Measurements from ENCODE around the gene PFN2. TPM values are rescaled to one million over a fixed set of nuclear protein-coding genes. Genes with fewer than 3 reads are reported as not detected.

The PFN2 gene
- total and polyA plus RNA-seq, 2 donors (not counting 1 experiment from before 2014, with no cell fraction given), result 343 to 627 TPM

DNA sequence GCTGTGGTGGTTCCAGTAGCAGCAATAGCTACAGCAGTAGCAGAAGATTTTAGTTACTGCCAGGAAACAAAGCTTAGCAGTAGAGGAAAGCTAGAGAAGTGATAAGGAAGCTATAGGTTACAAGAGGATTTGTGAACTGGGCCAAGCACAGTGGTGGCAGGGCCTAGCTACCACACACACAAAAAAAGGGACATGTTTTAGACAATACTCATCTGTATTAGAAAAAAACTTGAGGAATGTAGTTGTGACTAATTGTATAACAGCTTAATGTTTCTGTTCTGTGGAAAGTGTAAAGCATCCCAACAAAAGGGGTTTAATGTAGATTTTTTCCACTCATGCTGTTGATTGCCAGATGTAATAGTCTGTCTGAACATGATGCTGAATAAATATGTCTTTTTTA is 29.9 kb upstream of the PFN2 start:
- H3K4me2 ChIP-seq (ENCODE audit: extremely low read depth, insufficient read depth, low read length), result no peak overlapping the region
- no peak overlapping the region for H3K27ac ChIP-seq (ENCODE audit: insufficient read depth, low read length)
- H3K4me3 ChIP-seq (replicated peaks in 1 of 4; ENCODE audit: control extremely low read depth in 1 of 4, insufficient read depth in 1 of 4, low read depth in 3 of 4, low read length in 4 of 4), result no peak overlapping the region
- H3K9ac ChIP-seq (ENCODE audit: insufficient read depth, low read length), result no peak overlapping the region
- H3K27me3 ChIP-seq (ENCODE audit: control insufficient read depth, insufficient read depth, low read length), result no peaks in the 10 kb centered on the region
- H4K20me1 ChIP-seq (ENCODE audit: control insufficient read depth, extremely low read depth, insufficient read depth, low read length), result no peaks in the 10 kb centered on the region
- no peaks in the 10 kb centered on the region for H3K9me3 ChIP-seq (ENCODE audit: control insufficient read depth, insufficient read depth, low read depth, low read length)
- H3K4me1 ChIP-seq (ENCODE audit: control insufficient read depth, extremely low read depth, insufficient read depth, low read length), result no peaks in the 10 kb centered on the region
- no peaks in the 10 kb centered on the region for H3K79me2 ChIP-seq (ENCODE audit: control insufficient read depth, insufficient read depth, low read length)
- H3K36me3 ChIP-seq (ENCODE audit: control insufficient read depth, insufficient read depth, low read length), result no peaks in the 10 kb centered on the region
- H2AFZ ChIP-seq (ENCODE audit: low read length), result no peak overlapping the region
- TF ChIP-seq EZH2 (IDR thresholded peaks at IDR 0.05; ENCODE audit: low read length, missing control alignments) (no peak), CTCF (conservative IDR thresholded peaks at IDR 0.05 in 1 of 2, IDR thresholded peaks at IDR 0.05 in 1 of 2; ENCODE audit: low read depth in 1 of 2, low read length in 2 of 2) (no peak)
- peak in 1 of 2 donors; percentile 39 for DNase-seq (ENCODE audit: low read depth in 2 of 2)

DNA sequence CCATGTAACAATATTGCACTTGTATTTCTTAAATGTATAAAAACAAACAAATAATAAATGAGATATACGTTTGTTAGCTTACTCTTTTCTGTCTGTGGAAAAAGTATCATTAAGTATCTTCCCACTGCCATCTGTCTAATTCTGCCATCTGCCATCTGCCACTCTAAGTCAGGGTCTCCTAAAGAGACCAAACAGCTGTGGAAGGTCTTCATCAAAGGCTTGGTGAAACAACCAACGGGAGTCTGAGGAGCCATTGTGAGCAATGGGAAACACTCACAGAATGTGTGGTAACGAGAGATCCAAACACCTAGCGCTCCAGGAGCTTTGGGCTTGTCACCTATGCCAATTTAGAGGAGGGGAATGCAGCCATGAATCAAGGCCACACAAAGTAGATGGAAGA is 28.7 kb upstream of the PFN2 start:
- Histone ChIP-seq H3K4me2 (ENCODE audit: extremely low read depth, insufficient read depth, low read length) (no peak overlapping the region), H3K4me3 (replicated peaks in 1 of 4; ENCODE audit: control extremely low read depth in 1 of 4, insufficient read depth in 1 of 4, low read depth in 3 of 4, low read length in 4 of 4) (no peak overlapping the region), H3K27ac (ENCODE audit: insufficient read depth, low read length) (no peak overlapping the region), H3K36me3 (ENCODE audit: control insufficient read depth, insufficient read depth, low read length) (no peaks in the 10 kb centered on the region), H3K27me3 (ENCODE audit: control insufficient read depth, insufficient read depth, low read length) (no peaks in the 10 kb centered on the region), H3K79me2 (ENCODE audit: control insufficient read depth, insufficient read depth, low read length) (no peaks in the 10 kb centered on the region), H4K20me1 (ENCODE audit: control insufficient read depth, extremely low read depth, insufficient read depth, low read length) (no peaks in the 10 kb centered on the region), H3K9ac (ENCODE audit: insufficient read depth, low read length) (no peak overlapping the region), H2AFZ (ENCODE audit: low read length) (no peak overlapping the region), H3K9me3 (ENCODE audit: control insufficient read depth, insufficient read depth, low read depth, low read length) (no peaks in the 10 kb centered on the region), H3K4me1 (ENCODE audit: control insufficient read depth, extremely low read depth, insufficient read depth, low read length) (no peaks in the 10 kb centered on the region)
- DNase-seq (ENCODE audit: low read depth in 2 of 2), result no peak
- TF ChIP-seq CTCF (conservative IDR thresholded peaks at IDR 0.05 in 1 of 2, IDR thresholded peaks at IDR 0.05 in 1 of 2; ENCODE audit: low read depth in 1 of 2, low read length in 2 of 2) (no peak), EZH2 (IDR thresholded peaks at IDR 0.05; ENCODE audit: low read length, missing control alignments) (no peak)

DNA sequence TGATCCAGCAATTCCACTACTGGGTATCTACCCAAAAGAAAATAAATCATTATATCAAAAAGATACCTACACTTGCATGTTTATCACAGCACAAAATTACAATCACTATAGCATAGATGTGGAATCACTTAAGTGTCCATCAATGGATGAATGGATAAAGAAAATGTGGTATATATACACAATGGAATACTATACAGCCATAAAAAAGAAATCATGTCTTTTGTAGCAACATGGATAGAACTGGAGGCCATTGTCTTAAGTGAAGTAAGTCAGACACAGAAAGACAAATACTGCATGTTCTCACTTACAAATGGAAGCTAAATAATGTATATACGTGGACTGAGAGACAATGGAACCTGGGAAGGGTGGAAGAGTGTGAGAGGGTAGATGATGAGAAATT is 28.3 kb upstream of the PFN2 start:
- Histone ChIP-seq H3K36me3 (ENCODE audit: control insufficient read depth, insufficient read depth, low read length) (no peaks in the 10 kb centered on the region), H4K20me1 (ENCODE audit: control insufficient read depth, extremely low read depth, insufficient read depth, low read length) (no peaks in the 10 kb centered on the region), H3K4me2 (ENCODE audit: extremely low read depth, insufficient read depth, low read length) (no peak overlapping the region), H3K9me3 (ENCODE audit: control insufficient read depth, insufficient read depth, low read depth, low read length) (no peaks in the 10 kb centered on the region), H3K27me3 (ENCODE audit: control insufficient read depth, insufficient read depth, low read length) (no peaks in the 10 kb centered on the region), H3K4me3 (replicated peaks in 1 of 4; ENCODE audit: control extremely low read depth in 1 of 4, insufficient read depth in 1 of 4, low read depth in 3 of 4, low read length in 4 of 4) (no peak overlapping the region), H3K9ac (ENCODE audit: insufficient read depth, low read length) (no peak overlapping the region), H3K27ac (ENCODE audit: insufficient read depth, low read length) (no peak overlapping the region), H3K79me2 (ENCODE audit: control insufficient read depth, insufficient read depth, low read length) (no peaks in the 10 kb centered on the region), H2AFZ (ENCODE audit: low read length) (no peak overlapping the region), H3K4me1 (ENCODE audit: control insufficient read depth, extremely low read depth, insufficient read depth, low read length) (no peaks in the 10 kb centered on the region)
- DNase-seq (ENCODE audit: low read depth in 2 of 2), result no peak
- TF ChIP-seq EZH2 (IDR thresholded peaks at IDR 0.05; ENCODE audit: low read length, missing control alignments) (no peak), CTCF (conservative IDR thresholded peaks at IDR 0.05 in 1 of 2, IDR thresholded peaks at IDR 0.05 in 1 of 2; ENCODE audit: low read depth in 1 of 2, low read length in 2 of 2) (no peak)

Measured in fibroblast of lung (primary cell).